SK-N-SH (cell line): ENCODE data around the gene PRPSAP2. TPM values are rescaled to one million over a fixed set of nuclear protein-coding genes. Genes with fewer than 3 reads are reported as not detected.

Experiments
- CTCF ChIA-PET: fragments of 300-600, 350-600 bp; formaldehyde crosslinking; extraction: SDS; loops from one replicate; lab custom pipeline; 2021; lab: Yijun Ruan, JAX
- POLR2A ChIA-PET: fragments of 350-600 bp; sonication (Branson Sonifier 250); formaldehyde crosslinking; extraction: SDS; loops from one replicate; lab custom pipeline; 2020; ENCODE audit warnings: antibody characterized with exemption, inconsistent platforms; lab: Yijun Ruan, JAX
- DNase-seq: peaks from one replicate; pipeline ENCODE4 v3.0.0; 2012
- H2AFZ ChIP-seq: fragments of 200-600 bp; sonication (generic); 2 replicates; pipeline ENCODE4 v1.8.1; 2016; ENCODE audit warnings: antibody characterized with exemption, mild to moderate bottlenecking, low read depth
- H3F3A ChIP-seq: fragments of 200-600 bp; sonication (generic); replicated peaks from 2 replicates; pipeline ENCODE3; 2016; ENCODE audit warnings: antibody characterized with exemption, mild to moderate bottlenecking; ENCODE audit not compliant: insufficient read depth
- H3K27ac ChIP-seq, 2 experiments: fragments of 200-500 bp in 1 of 2; fragments of 200-600 bp in 1 of 2; sonication (Bioruptor generic) in 1 of 2; sonication (generic), shearing (Covaris generic) in 1 of 2; 2 replicates each; pipeline versions ENCODE4 v1.5.1 to v1.6.1; 2014 to 2016; ENCODE audit warnings: low read depth in 2 of 2, inconsistent platforms in 1 of 2, low read length in 1 of 2, mild to moderate bottlenecking in 1 of 2, mixed read lengths in 1 of 2
- H3K27me3 ChIP-seq: fragments of 200-600 bp; sonication (generic), shearing (Covaris generic); 2 replicates; pipeline ENCODE4 v1.6.1; 2016; ENCODE audit warnings: mixed run types; ENCODE audit not compliant: insufficient read depth
- H3K36me3 ChIP-seq, 2 experiments: fragments of 200-500 bp in 1 of 2; fragments of 200-600 bp in 1 of 2; sonication (Bioruptor generic) in 1 of 2; sonication (generic) in 1 of 2; replicated peaks in 1 of 2; 2 replicates each; pipeline versions ENCODE3 to v1.5.1; 2014 to 2016; ENCODE audit warnings: low read length in 1 of 2, mild to moderate bottlenecking in 1 of 2; ENCODE audit not compliant: insufficient read depth in 2 of 2, control insufficient read depth in 1 of 2
- H3K4me1 ChIP-seq, 2 experiments: fragments of 200-500 bp in 1 of 2; fragments of 200-600 bp in 1 of 2; sonication (Bioruptor generic) in 1 of 2; sonication (generic), shearing (Covaris generic) in 1 of 2; 2 replicates each; pipeline versions ENCODE4 v1.5.1 to v1.6.1; 2014 to 2016; ENCODE audit warnings: low read depth in 1 of 2, low read length in 1 of 2, mixed run types in 1 of 2; ENCODE audit not compliant: insufficient read depth in 2 of 2, control insufficient read depth in 1 of 2
- H3K4me2 ChIP-seq: fragments of 200-600 bp; sonication (generic), shearing (Covaris generic); 2 replicates; pipeline ENCODE4 v1.6.1; 2017; ENCODE audit warnings: mixed run types
- H3K4me3 ChIP-seq, 2 experiments: fragments of 200-500 bp in 1 of 2; fragments of 200-600 bp in 1 of 2; sonication (Bioruptor generic) in 1 of 2; sonication (generic), shearing (Covaris generic) in 1 of 2; 2 replicates each; pipeline versions ENCODE4 v1.5.1 to v1.8.1; 2014 to 2016; ENCODE audit warnings: low read depth in 2 of 2, inconsistent platforms in 1 of 2, low read length in 1 of 2, mild to moderate bottlenecking in 1 of 2, mixed read lengths in 1 of 2, moderate library complexity in 1 of 2
- H3K79me2 ChIP-seq: fragments of 200-600 bp; sonication (generic); 2 replicates; pipeline ENCODE4 v1.8.1; 2017; ENCODE audit warnings: mild to moderate bottlenecking; ENCODE audit not compliant: insufficient read depth
- H3K9ac ChIP-seq: fragments of 200-600 bp; sonication (generic); 2 replicates; pipeline ENCODE4 v1.6.1; 2017; ENCODE audit warnings: mixed run types
- H3K9me2 ChIP-seq: fragments of 200-600 bp; sonication (generic); 2 replicates; pipeline ENCODE4 v1.6.1; 2017; ENCODE audit warnings: mixed run types
- H3K9me3 ChIP-seq: fragments of 200-600 bp; sonication (generic); 2 replicates; pipeline ENCODE4 v1.6.1; 2017; ENCODE audit warnings: mixed run types, mild to moderate bottlenecking, moderate library complexity
- H4K20me1 ChIP-seq: fragments of 200-600 bp; sonication (generic); 2 replicates; pipeline ENCODE4 v1.6.1; 2017; ENCODE audit warnings: mild to moderate bottlenecking, mixed run types; ENCODE audit not compliant: insufficient read depth
- CHD2 ChIP-seq: fragments of 150-350 bp; IDR thresholded peaks from 2 replicates; pipeline ENCODE4 v1.6.1; 2018; ENCODE audit warnings: low read length; ENCODE audit not compliant: partially characterized antibody
- EZH2phosphoT487 ChIP-seq: fragments of 200-600 bp; sonication (generic); IDR thresholded peaks from 2 replicates; pipeline ENCODE4 v1.6.1; 2017; ENCODE audit warnings: low read depth, mixed run types, mild to moderate bottlenecking, antibody characterized with exemption, moderate library complexity, borderline replicate concordance
- JUND ChIP-seq: IDR thresholded peaks from 2 replicates; pipeline ENCODE4 v1.4.0; 2012
- MXI1 ChIP-seq: IDR thresholded peaks from 2 replicates; pipeline ENCODE4 v1.6.1; 2012; ENCODE audit warnings: mild to moderate bottlenecking, low read depth, low read length, improper control_type of control experiment
- NFIC ChIP-seq: IDR thresholded peaks from 2 replicates; pipeline ENCODE4 v1.4.0; 2012; ENCODE audit warnings: borderline replicate concordance
- POLR2AphosphoS5 ChIP-seq: IDR thresholded peaks from 2 replicates; pipeline ENCODE4 v1.6.1; 2012; ENCODE audit warnings: low read depth, low read length
- RFX5 ChIP-seq: IDR thresholded peaks from 2 replicates; pipeline ENCODE4 v1.6.1; 2012; ENCODE audit warnings: mild to moderate bottlenecking, improper control_type of control experiment, low read length
- RXRA ChIP-seq: IDR thresholded peaks from 2 replicates; pipeline ENCODE4 v1.4.0; 2012; ENCODE audit warnings: low read depth, mild to moderate bottlenecking, borderline replicate concordance
- SIN3A ChIP-seq: IDR thresholded peaks from 2 replicates; pipeline ENCODE4 v1.6.1; 2012; ENCODE audit warnings: low read depth, mild to moderate bottlenecking, low read length, moderate library complexity, borderline replicate concordance
- TCF12 ChIP-seq: IDR thresholded peaks from 2 replicates; pipeline ENCODE4 v1.4.0; 2012
- YY1 ChIP-seq: IDR thresholded peaks from 2 replicates; pipeline ENCODE4 v1.4.0; 2012; ENCODE audit warnings: low read depth, mild to moderate bottlenecking
- WGBS: methylation state at CpG from one replicate; pipeline ENCODE4 v1.1.6; 2017; ENCODE audit warnings: low lambda C conversion rate; 5-methylcytosine and 5-hydroxymethylcytosine counted together
- polyA plus RNA-seq, 3 experiments: library from polyadenylated mRNA; depleted of rRNA; stranded (reverse); fragments of >200 nt; gene quantifications; 2 replicates each; pipeline ENCODE4 v1.2.3, GENCODE V29; 2012
- TF ChIP-seq, protein P1 (sequence below): IDR thresholded peaks from 2 replicates; pipeline ENCODE4 v1.6.1; 2012; ENCODE audit warnings: mild to moderate bottlenecking, low read depth, low read length, moderate library complexity
- TF ChIP-seq, protein P2 (sequence below): IDR thresholded peaks from 2 replicates; pipeline ENCODE4 v1.4.0; 2012; ENCODE audit warnings: low read depth, borderline replicate concordance
- TF ChIP-seq, protein P3 (sequence below): IDR thresholded peaks from 2 replicates; pipeline ENCODE4; 2012
- TF ChIP-seq, protein P4 (sequence below): fragments of 200-600 bp; sonication (generic); IDR thresholded peaks from 2 replicates; pipeline ENCODE4 v1.6.1; 2017; ENCODE audit warnings: antibody characterized with exemption, mild to moderate bottlenecking, moderate library complexity
- TF ChIP-seq, protein P5 (sequence below): fragments of 150-350 bp; IDR thresholded peaks from 2 replicates; pipeline ENCODE4 v1.6.1; 2016; ENCODE audit warnings: mild to moderate bottlenecking, low read depth, low read length

The PRPSAP2 gene
- polyA plus RNA-seq, 1 of the 3 experiments (the other 2 are of a cell fraction), result 27.6 TPM

DNA sequence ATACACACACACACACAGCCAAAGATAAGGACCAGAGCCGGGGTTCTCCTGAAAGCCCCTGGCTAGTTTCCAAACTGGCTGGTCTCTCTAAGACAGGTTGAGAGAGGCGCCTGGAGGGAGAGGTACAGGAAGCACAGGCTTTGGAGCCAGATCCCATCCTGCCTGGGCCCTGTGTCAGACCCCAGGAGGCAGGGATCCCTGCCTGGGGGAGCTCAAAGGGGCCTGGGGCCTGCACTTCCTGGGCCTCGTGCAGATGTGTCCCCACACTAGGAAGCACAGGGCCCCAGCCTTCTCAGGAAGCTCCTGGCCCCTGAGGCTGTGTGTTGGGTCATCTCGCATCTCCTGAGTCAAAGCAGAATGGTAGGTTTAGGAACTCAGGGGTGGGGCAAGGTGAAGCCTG is 110.0 kb downstream of the PRPSAP2 start:
- H3F3A ChIP-seq, result peaks cover 10% of the 10 kb centered on the region
- peaks cover 0 to 6% of the 10 kb centered on the region in 2 experiments for H3K36me3 ChIP-seq
- no peak overlapping the region for H3K4me2 ChIP-seq
- H3K27ac ChIP-seq, result peak overlapping the region in 1 of 2 experiments; percentile 58; a peak in 1 of 4 replicates
- no peaks in the 10 kb centered on the region for H4K20me1 ChIP-seq
- H2AFZ ChIP-seq, result no peak overlapping the region
- no peak overlapping the region for H3K9ac ChIP-seq
- H3K9me2 ChIP-seq, result no peaks in the 10 kb centered on the region
- no peak for DNase-seq
- CTCF ChIA-PET, result no interaction called here
- no peak overlapping the region for H3K4me3 ChIP-seq
- no peaks in the 10 kb centered on the region for H3K79me2 ChIP-seq
- TF ChIP-seq POLR2AphosphoS5 (no peak), JUND (no peak), TCF12 (no peak), CHD2 (no peak), RXRA (no peak), RFX5 (no peak), NFIC (no peak), SIN3A (no peak), EZH2phosphoT487 (no peak), YY1 (no peak), MXI1 (no peak)
- TF ChIP-seq, protein P1, sequence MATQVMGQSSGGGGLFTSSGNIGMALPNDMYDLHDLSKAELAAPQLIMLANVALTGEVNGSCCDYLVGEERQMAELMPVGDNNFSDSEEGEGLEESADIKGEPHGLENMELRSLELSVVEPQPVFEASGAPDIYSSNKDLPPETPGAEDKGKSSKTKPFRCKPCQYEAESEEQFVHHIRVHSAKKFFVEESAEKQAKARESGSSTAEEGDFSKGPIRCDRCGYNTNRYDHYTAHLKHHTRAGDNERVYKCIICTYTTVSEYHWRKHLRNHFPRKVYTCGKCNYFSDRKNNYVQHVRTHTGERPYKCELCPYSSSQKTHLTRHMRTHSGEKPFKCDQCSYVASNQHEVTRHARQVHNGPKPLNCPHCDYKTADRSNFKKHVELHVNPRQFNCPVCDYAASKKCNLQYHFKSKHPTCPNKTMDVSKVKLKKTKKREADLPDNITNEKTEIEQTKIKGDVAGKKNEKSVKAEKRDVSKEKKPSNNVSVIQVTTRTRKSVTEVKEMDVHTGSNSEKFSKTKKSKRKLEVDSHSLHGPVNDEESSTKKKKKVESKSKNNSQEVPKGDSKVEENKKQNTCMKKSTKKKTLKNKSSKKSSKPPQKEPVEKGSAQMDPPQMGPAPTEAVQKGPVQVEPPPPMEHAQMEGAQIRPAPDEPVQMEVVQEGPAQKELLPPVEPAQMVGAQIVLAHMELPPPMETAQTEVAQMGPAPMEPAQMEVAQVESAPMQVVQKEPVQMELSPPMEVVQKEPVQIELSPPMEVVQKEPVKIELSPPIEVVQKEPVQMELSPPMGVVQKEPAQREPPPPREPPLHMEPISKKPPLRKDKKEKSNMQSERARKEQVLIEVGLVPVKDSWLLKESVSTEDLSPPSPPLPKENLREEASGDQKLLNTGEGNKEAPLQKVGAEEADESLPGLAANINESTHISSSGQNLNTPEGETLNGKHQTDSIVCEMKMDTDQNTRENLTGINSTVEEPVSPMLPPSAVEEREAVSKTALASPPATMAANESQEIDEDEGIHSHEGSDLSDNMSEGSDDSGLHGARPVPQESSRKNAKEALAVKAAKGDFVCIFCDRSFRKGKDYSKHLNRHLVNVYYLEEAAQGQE, result no peak
- TF ChIP-seq, protein P2, sequence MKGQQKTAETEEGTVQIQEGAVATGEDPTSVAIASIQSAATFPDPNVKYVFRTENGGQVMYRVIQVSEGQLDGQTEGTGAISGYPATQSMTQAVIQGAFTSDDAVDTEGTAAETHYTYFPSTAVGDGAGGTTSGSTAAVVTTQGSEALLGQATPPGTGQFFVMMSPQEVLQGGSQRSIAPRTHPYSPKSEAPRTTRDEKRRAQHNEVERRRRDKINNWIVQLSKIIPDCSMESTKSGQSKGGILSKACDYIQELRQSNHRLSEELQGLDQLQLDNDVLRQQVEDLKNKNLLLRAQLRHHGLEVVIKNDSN, result no peak
- TF ChIP-seq, protein P3, sequence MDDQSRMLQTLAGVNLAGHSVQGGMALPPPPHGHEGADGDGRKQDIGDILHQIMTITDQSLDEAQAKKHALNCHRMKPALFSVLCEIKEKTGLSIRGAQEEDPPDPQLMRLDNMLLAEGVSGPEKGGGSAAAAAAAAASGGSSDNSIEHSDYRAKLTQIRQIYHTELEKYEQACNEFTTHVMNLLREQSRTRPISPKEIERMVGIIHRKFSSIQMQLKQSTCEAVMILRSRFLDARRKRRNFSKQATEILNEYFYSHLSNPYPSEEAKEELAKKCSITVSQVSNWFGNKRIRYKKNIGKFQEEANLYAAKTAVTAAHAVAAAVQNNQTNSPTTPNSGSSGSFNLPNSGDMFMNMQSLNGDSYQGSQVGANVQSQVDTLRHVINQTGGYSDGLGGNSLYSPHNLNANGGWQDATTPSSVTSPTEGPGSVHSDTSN, result no peak
- TF ChIP-seq, protein P4, sequence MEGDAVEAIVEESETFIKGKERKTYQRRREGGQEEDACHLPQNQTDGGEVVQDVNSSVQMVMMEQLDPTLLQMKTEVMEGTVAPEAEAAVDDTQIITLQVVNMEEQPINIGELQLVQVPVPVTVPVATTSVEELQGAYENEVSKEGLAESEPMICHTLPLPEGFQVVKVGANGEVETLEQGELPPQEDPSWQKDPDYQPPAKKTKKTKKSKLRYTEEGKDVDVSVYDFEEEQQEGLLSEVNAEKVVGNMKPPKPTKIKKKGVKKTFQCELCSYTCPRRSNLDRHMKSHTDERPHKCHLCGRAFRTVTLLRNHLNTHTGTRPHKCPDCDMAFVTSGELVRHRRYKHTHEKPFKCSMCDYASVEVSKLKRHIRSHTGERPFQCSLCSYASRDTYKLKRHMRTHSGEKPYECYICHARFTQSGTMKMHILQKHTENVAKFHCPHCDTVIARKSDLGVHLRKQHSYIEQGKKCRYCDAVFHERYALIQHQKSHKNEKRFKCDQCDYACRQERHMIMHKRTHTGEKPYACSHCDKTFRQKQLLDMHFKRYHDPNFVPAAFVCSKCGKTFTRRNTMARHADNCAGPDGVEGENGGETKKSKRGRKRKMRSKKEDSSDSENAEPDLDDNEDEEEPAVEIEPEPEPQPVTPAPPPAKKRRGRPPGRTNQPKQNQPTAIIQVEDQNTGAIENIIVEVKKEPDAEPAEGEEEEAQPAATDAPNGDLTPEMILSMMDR, result no peak
- TF ChIP-seq, protein P5, sequence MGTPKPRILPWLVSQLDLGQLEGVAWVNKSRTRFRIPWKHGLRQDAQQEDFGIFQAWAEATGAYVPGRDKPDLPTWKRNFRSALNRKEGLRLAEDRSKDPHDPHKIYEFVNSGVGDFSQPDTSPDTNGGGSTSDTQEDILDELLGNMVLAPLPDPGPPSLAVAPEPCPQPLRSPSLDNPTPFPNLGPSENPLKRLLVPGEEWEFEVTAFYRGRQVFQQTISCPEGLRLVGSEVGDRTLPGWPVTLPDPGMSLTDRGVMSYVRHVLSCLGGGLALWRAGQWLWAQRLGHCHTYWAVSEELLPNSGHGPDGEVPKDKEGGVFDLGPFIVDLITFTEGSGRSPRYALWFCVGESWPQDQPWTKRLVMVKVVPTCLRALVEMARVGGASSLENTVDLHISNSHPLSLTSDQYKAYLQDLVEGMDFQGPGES, result no peak
- H3K27me3 ChIP-seq, result no peaks in the 10 kb centered on the region
- WGBS, result 47% methylated on average over 3 of the region's 4 CpGs
- peaks cover 4 to 24% of the 10 kb centered on the region in 2 experiments; a peak in 2 of 4 replicates for H3K4me1 ChIP-seq
- POLR2A ChIA-PET, result interaction anchor here (0.7 kb wide), 1 partner anchor 1010 kb away, joined by 3 read pairs; the partner anchor contains the start of gene AKAP10
- H3K9me3 ChIP-seq, result no peaks in the 10 kb centered on the region
